SK-N-MC (cell line): ENCODE results near the gene ANO2.

Experiments
- EZH2 ChIP-seq: fragments of 200-600 bp; sonication (generic); IDR thresholded peaks from one replicate; pipeline ENCODE4 v1.6.1; 2017; ENCODE audit warnings: antibody characterized with exemption
- POLR2AphosphoS5 ChIP-seq: IDR thresholded peaks from 2 replicates; pipeline ENCODE4 v1.6.1; 2012; ENCODE audit warnings: mild to moderate bottlenecking, low read depth, low read length, borderline replicate concordance

DNA sequence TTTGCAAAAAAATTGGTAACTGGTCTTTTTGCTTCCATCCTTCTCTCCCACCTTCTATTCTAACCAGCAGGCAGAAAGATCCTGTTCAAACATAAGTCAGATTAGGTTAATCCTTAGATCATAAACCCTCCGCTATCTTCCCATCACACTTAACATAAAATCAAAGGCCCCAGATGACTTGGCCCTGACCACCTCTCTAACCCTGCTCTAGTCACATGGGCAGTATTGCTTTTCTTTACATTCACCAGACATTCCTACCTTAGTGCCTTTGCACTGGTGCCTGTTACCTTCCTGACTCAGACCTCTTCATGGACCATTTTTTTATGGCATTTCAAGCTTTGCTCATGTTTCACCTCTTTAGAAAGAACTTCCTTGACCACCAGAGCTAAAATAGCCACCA lies 429.6 kb downstream of the ANO2 start:
- TF ChIP-seq POLR2AphosphoS5 (no peak), EZH2 (no peak)
